PC-3 (cell line): ENCODE measurements around the gene MAPK8.

Experiments
- CTCF ChIP-seq: fragments of 300-600 bp; sonication (generic); conservative IDR thresholded peaks from 2 replicates; pipeline ENCODE4 v1.5.1; 2017; ENCODE audit warnings: antibody characterized with exemption, low read depth, mild to moderate bottlenecking, low read length
- EZH2 ChIP-seq: fragments of 300-600 bp; sonication (generic); IDR thresholded peaks from one replicate; pipeline ENCODE4 v1.6.1; 2017; ENCODE audit warnings: antibody characterized with exemption, mild to moderate bottlenecking, low read length; ENCODE audit not compliant: unreplicated experiment

GRCh38 chr10:48331436-48331835 is 25.0 kb downstream of the MAPK8 start:
- no peak for TF ChIP-seq CTCF
- no peak for TF ChIP-seq EZH2
